Sigmoid colon (tissue), 7 donors: ENCODE data around the gene SH3TC1. TPM values are rescaled to one million over a fixed set of nuclear protein-coding genes. Genes with fewer than 3 reads are reported as not detected.
A peak's percentile ranks its signal among the peaks of the same experiment; 100 is the strongest.

Source experiments
- DNase-seq: peaks from one replicate; pipeline ENCODE4 v3.0.0-alpha.2; 2019
- H3K27ac ChIP-seq, 4 donors: fragments of 200-600 bp; sonication (generic); one replicate each; pipeline ENCODE4 v1.5.1; 2016 to 2019; ENCODE audit warnings: mild to moderate bottlenecking in 1 of 4
- H3K27me3 ChIP-seq, 3 donors: fragments of 200-600 bp; sonication (generic); one replicate each; pipeline ENCODE4 v1.5.1; 2019; ENCODE audit warnings: mild to moderate bottlenecking in 1 of 3
- H3K36me3 ChIP-seq, 4 donors: fragments of 200-600 bp; sonication (generic); one replicate each; pipeline ENCODE4 v1.5.1; 2016 to 2019
- H3K4me1 ChIP-seq, 4 donors: fragments of 200-600 bp; sonication (generic); one replicate each; pipeline ENCODE4 v1.5.1; 2017 to 2019
- H3K4me3 ChIP-seq, 4 donors: fragments of 200-600 bp; sonication (generic); one replicate each; pipeline ENCODE4 v1.5.1; 2017 to 2019; ENCODE audit warnings: mild to moderate bottlenecking in 2 of 4, moderate library complexity in 1 of 4
- H3K9me3 ChIP-seq, 4 donors: fragments of 200-600 bp in 3 of 4; sonication (generic) in 3 of 4; one replicate each; pipeline versions ENCODE4 v1.5.1 to v1.6.1; 2013 to 2019
- CTCF ChIP-seq, 4 experiments: fragments of 450-650 bp in 3 of 4; fragments of 200-600 bp in 1 of 4; IDR thresholded peaks; one replicate each; pipeline ENCODE4 v1.5.1; 2016 to 2019; ENCODE audit warnings: antibody characterized with exemption in 4 of 4, mild to moderate bottlenecking in 3 of 4, moderate library complexity in 2 of 4
- EP300 ChIP-seq, 4 donors: sonication (generic); formaldehyde crosslinking; IDR thresholded peaks; one replicate each; pipeline ENCODE4 v1.6.1; 2017; ENCODE audit warnings: antibody characterized with exemption in 4 of 4
- POLR2A ChIP-seq, 2 donors: fragments of 450-650 bp; IDR thresholded peaks; one replicate each; pipeline ENCODE4 v1.6.1; 2016; ENCODE audit warnings: antibody characterized with exemption in 2 of 2, mild to moderate bottlenecking in 2 of 2, moderate library complexity in 2 of 2
- POLR2AphosphoS5 ChIP-seq, 4 donors: sonication (generic); formaldehyde crosslinking; IDR thresholded peaks; one replicate each; pipeline ENCODE4 v1.6.1; 2017; ENCODE audit warnings: antibody characterized with exemption in 4 of 4
- WGBS, 2 donors: extraction: QIAGEN DNeasy Blood & Tissue Kit; methylation state at CpG; one replicate each; pipeline ENCODE4 v1.1.7; 2013; 5-methylcytosine and 5-hydroxymethylcytosine counted together
- intact Hi-C: fragments of 100-400 bp; cut with DNase I; formaldehyde crosslinking; loops from one replicate; pipeline ENCODE4 v1.15.1; 2023
- polyA plus RNA-seq, 3 donors: library from polyadenylated mRNA; stranded (reverse); fragments of 200-250 nt; gene quantifications; one replicate each; pipeline ENCODE4 v1.2.3, GENCODE V29; 2013
- total RNA-seq, 4 donors: library from RNA; depleted of rRNA; stranded (reverse); fragments of >200 nt; gene quantifications; one replicate each; pipeline ENCODE4 v1.1.0, GENCODE V29; 2016
- donor health status: healthy with polysubstance abuse.
- donor health status: Bipolar disorder and iron deficiency.
- donor health status: healthy.

Gene SH3TC1
- total and polyA plus RNA-seq, 7 donors = 3.0 to 24.4 (median 7.8) TPM

- intact Hi-C loops = no loop called here
- Histone ChIP-seq H3K4me1 (peaks cover 0 to 6% (median 0%) of the 10 kb centered on the region in 4 donors), H3K36me3 (no peaks in the 10 kb centered on the region), H3K9me3 (no peaks in the 10 kb centered on the region), H3K27ac (no peak overlapping the region), H3K27me3 (peaks cover 0 to 5% (median 0%) of the 10 kb centered on the region in 3 donors), H3K4me3 (no peak overlapping the region)
- TF ChIP-seq CTCF (IDR thresholded peaks at IDR 0.05) (no peak), EP300 (IDR thresholded peaks at IDR 0.05) (no peak), POLR2A (IDR thresholded peaks at IDR 0.05) (no peak), POLR2AphosphoS5 (IDR thresholded peaks at IDR 0.05) (no peak)
- 39 to 86% methylated on average over 11 of the region's 11 CpGs for WGBS, 2 donors
- no peak for DNase-seq
Measured at GRCh38 chr4:8182294-8182693, 16.8 kb upstream of the SH3TC1 start.

GRCh38 chr4:8182858-8183725 lies 16.0 kb upstream of the SH3TC1 start:
- TF ChIP-seq CTCF (IDR thresholded peaks at IDR 0.05) = no peak
- TF ChIP-seq EP300 (IDR thresholded peaks at IDR 0.05) = no peak
- peak in 1 of 4 donors; percentile 21 for TF ChIP-seq POLR2AphosphoS5 (IDR thresholded peaks at IDR 0.05)
- no peak for TF ChIP-seq POLR2A (IDR thresholded peaks at IDR 0.05)
- WGBS, 2 donors = 23 to 70% methylated on average over 25 of the region's 25 CpGs
- Histone ChIP-seq H3K27ac (peak overlapping the region in 1 of 4 donors; percentile 18), H3K27me3 (peaks cover 0 to 5% (median 0%) of the 10 kb centered on the region in 3 donors), H3K4me1 (peaks cover 0 to 6% (median 0%) of the 10 kb centered on the region in 4 donors), H3K36me3 (no peaks in the 10 kb centered on the region), H3K4me3 (no peak overlapping the region), H3K9me3 (no peaks in the 10 kb centered on the region)
- DNase-seq = peak; percentile 78
- intact Hi-C loops = no loop called here

- no peaks in the 10 kb centered on the region for H3K9me3 ChIP-seq
- intact Hi-C loops = no loop called here
- no peak overlapping the region for H3K4me3 ChIP-seq
- H3K4me1 ChIP-seq = peaks cover 0 to 6% (median 0%) of the 10 kb centered on the region in 4 donors
- TF ChIP-seq EP300 (IDR thresholded peaks at IDR 0.05) = no peak
- TF ChIP-seq POLR2AphosphoS5 (IDR thresholded peaks at IDR 0.05) = no peak
- no peak for TF ChIP-seq POLR2A (IDR thresholded peaks at IDR 0.05)
- no peak for TF ChIP-seq CTCF (IDR thresholded peaks at IDR 0.05)
- no peak overlapping the region for H3K27ac ChIP-seq
- 81 to 90% methylated on average over 4 of the region's 4 CpGs for WGBS, 2 donors
- no peaks in the 10 kb centered on the region for H3K36me3 ChIP-seq
- H3K27me3 ChIP-seq = peaks cover 0 to 5% (median 0%) of the 10 kb centered on the region in 3 donors
- no peak for DNase-seq
Measured at GRCh38 chr4:8184061-8184460, 15.0 kb upstream of the SH3TC1 start.

GRCh38 chr4:8185295-8185694 lies 13.8 kb upstream of the SH3TC1 start:
- H3K36me3 ChIP-seq = no peaks in the 10 kb centered on the region
- H3K27ac ChIP-seq = no peak overlapping the region
- H3K9me3 ChIP-seq = no peaks in the 10 kb centered on the region
- intact Hi-C loops = no loop called here
- DNase-seq = no peak
- 84 to 85% methylated on average over 9 of the region's 9 CpGs for WGBS, 2 donors
- H3K4me3 ChIP-seq = no peak overlapping the region
- H3K4me1 ChIP-seq = peaks cover 0 to 6% (median 0%) of the 10 kb centered on the region in 4 donors
- peaks cover 0 to 5% (median 0%) of the 10 kb centered on the region in 3 donors for H3K27me3 ChIP-seq
- no peak for TF ChIP-seq POLR2A (IDR thresholded peaks at IDR 0.05)
- no peak for TF ChIP-seq CTCF (IDR thresholded peaks at IDR 0.05)
- TF ChIP-seq POLR2AphosphoS5 (IDR thresholded peaks at IDR 0.05) = no peak
- TF ChIP-seq EP300 (IDR thresholded peaks at IDR 0.05) = no peak
